HepG2 (cell line): ENCODE measurements around the gene MCFD2. TPM values are rescaled to one million over a fixed set of nuclear protein-coding genes. Genes with fewer than 3 reads are reported as not detected.

Experiments
- BRD4 ChIP-seq: sonication (generic); formaldehyde crosslinking; IDR thresholded peaks from 2 replicates; pipeline ENCODE4 v1.4.0; 2020; ENCODE audit warnings: missing genetic modification reagents
- EED ChIP-seq: sonication (generic); formaldehyde crosslinking; IDR thresholded peaks from 2 replicates; pipeline ENCODE4 v1.5.0; 2020; ENCODE audit warnings: mild to moderate bottlenecking, missing genetic modification reagents
- SNRNP70 ChIP-seq: fragments of 200-400 bp; formaldehyde crosslinking; IDR thresholded peaks from 2 replicates; pipeline ENCODE4 v1.6.1; 2017; ENCODE audit warnings: mild to moderate bottlenecking, low read depth, low read length, moderate library complexity
- ZFP36L2 ChIP-seq: sonication (generic); formaldehyde crosslinking; IDR thresholded peaks from 2 replicates; pipeline ENCODE4 v1.4.0; 2020; ENCODE audit warnings: missing genetic modification reagents
- ZNF10 ChIP-seq: sonication (generic); formaldehyde crosslinking; IDR thresholded peaks from 2 replicates; pipeline ENCODE4 v1.4.0; 2020; ENCODE audit warnings: mild to moderate bottlenecking, low read depth, missing genetic modification reagents, borderline replicate concordance
- ZNF317 ChIP-seq: sonication (generic); formaldehyde crosslinking; IDR thresholded peaks from 2 replicates; pipeline ENCODE4 v1.5.0; 2020; ENCODE audit warnings: mild to moderate bottlenecking, missing genetic modification reagents
- ZNF768 ChIP-seq: sonication (generic); formaldehyde crosslinking; IDR thresholded peaks from 2 replicates; pipeline ENCODE4 v1.4.0; 2020; ENCODE audit warnings: missing genetic modification reagents
- ZNF878 ChIP-seq: sonication (generic); formaldehyde crosslinking; IDR thresholded peaks from 2 replicates; pipeline ENCODE4 v1.8.1; 2023; ENCODE audit warnings: mild to moderate bottlenecking, missing genetic modification reagents, moderate library complexity
- polyA plus RNA-seq, 8 experiments: library from polyadenylated mRNA; depleted of rRNA in 3 of 8; stranded (reverse) in 7 of 8; unstranded in 1 of 8; fragments of >200 nt; fragmentation: Illumina TruSeq in 4 of 8; extraction: Trizol in 4 of 8; gene quantifications; 2 replicates each; pipeline versions ENCODE4 v1.2.1 to v1.2.3, GENCODE V29; 2011 to 2016; ENCODE audit warnings: low read depth in 4 of 8, missing spikeins in 1 of 8, mixed read lengths in 1 of 8; ENCODE audit not compliant: insufficient read depth in 1 of 8
- total RNA-seq, 5 experiments: library from RNA; depleted of rRNA; stranded (reverse); fragments of >200 nt; fragmentation: Illumina TruSeq; extraction: Trizol; gene quantifications; 2 replicates each; pipeline ENCODE4 v1.2.3, GENCODE V29; 2016; ENCODE audit warnings: low read depth in 1 of 5
- TF ChIP-seq, protein P1 (sequence below): sonication (generic); formaldehyde crosslinking; IDR thresholded peaks from 2 replicates; pipeline ENCODE4 v1.4.0; 2020; ENCODE audit warnings: missing genetic modification reagents
- TF ChIP-seq, protein P2 (sequence below): sonication (generic); formaldehyde crosslinking; IDR thresholded peaks from 2 replicates; pipeline ENCODE4 v1.4.0; 2020; ENCODE audit warnings: mild to moderate bottlenecking, missing genetic modification reagents, borderline replicate concordance
- TF ChIP-seq, protein P3 (sequence below): sonication (generic); formaldehyde crosslinking; IDR thresholded peaks from 2 replicates; pipeline ENCODE4 v1.4.0; 2020; ENCODE audit warnings: missing genetic modification reagents, borderline replicate concordance
- TF ChIP-seq, protein P4 (sequence below): fragments of 450-650 bp; IDR thresholded peaks from 2 replicates; pipeline ENCODE4 v1.6.1; 2017; ENCODE audit warnings: mild to moderate bottlenecking
- TF ChIP-seq, protein P5 (sequence below): sonication (generic); formaldehyde crosslinking; IDR thresholded peaks from 2 replicates; pipeline ENCODE4 v1.8.1; 2023; ENCODE audit warnings: mild to moderate bottlenecking, inconsistent platforms, moderate library complexity, missing genetic modification reagents, borderline replicate concordance

Gene MCFD2
- total and polyA plus RNA-seq, 2 of the 13 experiments (the other 11 are each of a cell fraction or from before 2014, with no cell fraction given), result 183 to 232 TPM

DNA sequence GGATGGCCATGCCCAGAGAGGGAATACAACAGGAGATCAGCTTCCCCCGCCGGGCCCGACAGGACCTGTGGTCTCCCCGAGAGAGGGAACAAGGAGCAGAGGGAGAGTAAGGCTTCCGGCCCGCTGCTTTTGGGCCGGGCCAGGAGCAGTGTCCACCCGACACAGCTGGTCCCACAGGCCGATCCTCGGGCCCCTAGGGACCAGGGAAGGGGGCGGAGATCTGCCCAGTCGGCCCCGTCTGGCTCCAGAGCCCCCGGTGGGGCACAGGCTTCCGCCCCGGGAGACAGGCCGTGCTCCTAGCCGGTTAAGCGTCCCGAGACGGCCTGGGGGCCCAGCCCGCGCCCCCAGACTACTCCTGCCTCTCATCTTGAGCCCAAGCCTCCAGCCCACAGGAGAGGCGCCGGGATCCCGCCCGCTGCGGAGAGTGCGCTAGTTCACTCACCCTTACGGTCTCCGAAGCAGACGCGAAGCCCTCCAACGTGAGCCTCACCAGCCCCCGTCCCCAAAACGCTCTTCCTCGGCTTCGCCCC lies at the start of gene MCFD2 (continued):
- TF ChIP-seq, protein P1, sequence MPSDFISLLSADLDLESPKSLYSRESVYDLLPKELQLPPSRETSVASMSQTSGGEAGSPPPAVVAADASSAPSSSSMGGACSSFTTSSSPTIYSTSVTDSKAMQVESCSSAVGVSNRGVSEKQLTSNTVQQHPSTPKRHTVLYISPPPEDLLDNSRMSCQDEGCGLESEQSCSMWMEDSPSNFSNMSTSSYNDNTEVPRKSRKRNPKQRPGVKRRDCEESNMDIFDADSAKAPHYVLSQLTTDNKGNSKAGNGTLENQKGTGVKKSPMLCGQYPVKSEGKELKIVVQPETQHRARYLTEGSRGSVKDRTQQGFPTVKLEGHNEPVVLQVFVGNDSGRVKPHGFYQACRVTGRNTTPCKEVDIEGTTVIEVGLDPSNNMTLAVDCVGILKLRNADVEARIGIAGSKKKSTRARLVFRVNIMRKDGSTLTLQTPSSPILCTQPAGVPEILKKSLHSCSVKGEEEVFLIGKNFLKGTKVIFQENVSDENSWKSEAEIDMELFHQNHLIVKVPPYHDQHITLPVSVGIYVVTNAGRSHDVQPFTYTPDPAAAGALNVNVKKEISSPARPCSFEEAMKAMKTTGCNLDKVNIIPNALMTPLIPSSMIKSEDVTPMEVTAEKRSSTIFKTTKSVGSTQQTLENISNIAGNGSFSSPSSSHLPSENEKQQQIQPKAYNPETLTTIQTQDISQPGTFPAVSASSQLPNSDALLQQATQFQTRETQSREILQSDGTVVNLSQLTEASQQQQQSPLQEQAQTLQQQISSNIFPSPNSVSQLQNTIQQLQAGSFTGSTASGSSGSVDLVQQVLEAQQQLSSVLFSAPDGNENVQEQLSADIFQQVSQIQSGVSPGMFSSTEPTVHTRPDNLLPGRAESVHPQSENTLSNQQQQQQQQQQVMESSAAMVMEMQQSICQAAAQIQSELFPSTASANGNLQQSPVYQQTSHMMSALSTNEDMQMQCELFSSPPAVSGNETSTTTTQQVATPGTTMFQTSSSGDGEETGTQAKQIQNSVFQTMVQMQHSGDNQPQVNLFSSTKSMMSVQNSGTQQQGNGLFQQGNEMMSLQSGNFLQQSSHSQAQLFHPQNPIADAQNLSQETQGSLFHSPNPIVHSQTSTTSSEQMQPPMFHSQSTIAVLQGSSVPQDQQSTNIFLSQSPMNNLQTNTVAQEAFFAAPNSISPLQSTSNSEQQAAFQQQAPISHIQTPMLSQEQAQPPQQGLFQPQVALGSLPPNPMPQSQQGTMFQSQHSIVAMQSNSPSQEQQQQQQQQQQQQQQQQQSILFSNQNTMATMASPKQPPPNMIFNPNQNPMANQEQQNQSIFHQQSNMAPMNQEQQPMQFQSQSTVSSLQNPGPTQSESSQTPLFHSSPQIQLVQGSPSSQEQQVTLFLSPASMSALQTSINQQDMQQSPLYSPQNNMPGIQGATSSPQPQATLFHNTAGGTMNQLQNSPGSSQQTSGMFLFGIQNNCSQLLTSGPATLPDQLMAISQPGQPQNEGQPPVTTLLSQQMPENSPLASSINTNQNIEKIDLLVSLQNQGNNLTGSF (CRISPR knock-in tag), result no peak
- TF ChIP-seq, protein P2, sequence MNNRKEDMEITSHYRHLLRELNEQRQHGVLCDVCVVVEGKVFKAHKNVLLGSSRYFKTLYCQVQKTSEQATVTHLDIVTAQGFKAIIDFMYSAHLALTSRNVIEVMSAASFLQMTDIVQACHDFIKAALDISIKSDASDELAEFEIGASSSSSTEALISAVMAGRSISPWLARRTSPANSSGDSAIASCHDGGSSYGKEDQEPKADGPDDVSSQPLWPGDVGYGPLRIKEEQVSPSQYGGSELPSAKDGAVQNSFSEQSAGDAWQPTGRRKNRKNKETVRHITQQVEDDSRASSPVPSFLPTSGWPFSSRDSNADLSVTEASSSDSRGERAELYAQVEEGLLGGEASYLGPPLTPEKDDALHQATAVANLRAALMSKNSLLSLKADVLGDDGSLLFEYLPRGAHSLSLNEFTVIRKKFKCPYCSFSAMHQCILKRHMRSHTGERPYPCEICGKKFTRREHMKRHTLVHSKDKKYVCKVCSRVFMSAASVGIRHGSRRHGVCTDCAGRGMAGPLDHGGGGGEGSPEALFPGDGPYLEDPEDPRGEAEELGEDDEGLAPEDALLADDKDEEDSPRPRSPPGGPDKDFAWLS, result 0 out of 2 replicates have a peak, but pooled peaks have one; percentile 22
- TF ChIP-seq, protein P3, sequence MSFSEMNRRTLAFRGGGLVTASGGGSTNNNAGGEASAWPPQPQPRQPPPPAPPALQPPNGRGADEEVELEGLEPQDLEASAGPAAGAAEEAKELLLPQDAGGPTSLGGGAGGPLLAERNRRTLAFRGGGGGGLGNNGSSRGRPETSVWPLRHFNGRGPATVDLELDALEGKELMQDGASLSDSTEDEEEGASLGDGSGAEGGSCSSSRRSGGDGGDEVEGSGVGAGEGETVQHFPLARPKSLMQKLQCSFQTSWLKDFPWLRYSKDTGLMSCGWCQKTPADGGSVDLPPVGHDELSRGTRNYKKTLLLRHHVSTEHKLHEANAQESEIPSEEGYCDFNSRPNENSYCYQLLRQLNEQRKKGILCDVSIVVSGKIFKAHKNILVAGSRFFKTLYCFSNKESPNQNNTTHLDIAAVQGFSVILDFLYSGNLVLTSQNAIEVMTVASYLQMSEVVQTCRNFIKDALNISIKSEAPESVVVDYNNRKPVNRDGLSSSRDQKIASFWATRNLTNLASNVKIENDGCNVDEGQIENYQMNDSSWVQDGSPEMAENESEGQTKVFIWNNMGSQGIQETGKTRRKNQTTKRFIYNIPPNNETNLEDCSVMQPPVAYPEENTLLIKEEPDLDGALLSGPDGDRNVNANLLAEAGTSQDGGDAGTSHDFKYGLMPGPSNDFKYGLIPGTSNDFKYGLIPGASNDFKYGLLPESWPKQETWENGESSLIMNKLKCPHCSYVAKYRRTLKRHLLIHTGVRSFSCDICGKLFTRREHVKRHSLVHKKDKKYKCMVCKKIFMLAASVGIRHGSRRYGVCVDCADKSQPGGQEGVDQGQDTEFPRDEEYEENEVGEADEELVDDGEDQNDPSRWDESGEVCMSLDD (CRISPR knock-in tag), result 0 out of 2 replicates have a peak, but pooled peaks have one; percentile 21
- TF ChIP-seq, protein P4, sequence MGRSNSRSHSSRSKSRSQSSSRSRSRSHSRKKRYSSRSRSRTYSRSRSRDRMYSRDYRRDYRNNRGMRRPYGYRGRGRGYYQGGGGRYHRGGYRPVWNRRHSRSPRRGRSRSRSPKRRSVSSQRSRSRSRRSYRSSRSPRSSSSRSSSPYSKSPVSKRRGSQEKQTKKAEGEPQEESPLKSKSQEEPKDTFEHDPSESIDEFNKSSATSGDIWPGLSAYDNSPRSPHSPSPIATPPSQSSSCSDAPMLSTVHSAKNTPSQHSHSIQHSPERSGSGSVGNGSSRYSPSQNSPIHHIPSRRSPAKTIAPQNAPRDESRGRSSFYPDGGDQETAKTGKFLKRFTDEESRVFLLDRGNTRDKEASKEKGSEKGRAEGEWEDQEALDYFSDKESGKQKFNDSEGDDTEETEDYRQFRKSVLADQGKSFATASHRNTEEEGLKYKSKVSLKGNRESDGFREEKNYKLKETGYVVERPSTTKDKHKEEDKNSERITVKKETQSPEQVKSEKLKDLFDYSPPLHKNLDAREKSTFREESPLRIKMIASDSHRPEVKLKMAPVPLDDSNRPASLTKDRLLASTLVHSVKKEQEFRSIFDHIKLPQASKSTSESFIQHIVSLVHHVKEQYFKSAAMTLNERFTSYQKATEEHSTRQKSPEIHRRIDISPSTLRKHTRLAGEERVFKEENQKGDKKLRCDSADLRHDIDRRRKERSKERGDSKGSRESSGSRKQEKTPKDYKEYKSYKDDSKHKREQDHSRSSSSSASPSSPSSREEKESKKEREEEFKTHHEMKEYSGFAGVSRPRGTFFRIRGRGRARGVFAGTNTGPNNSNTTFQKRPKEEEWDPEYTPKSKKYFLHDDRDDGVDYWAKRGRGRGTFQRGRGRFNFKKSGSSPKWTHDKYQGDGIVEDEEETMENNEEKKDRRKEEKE, result no peak
- TF ChIP-seq SNRNP70, result no peak
- TF ChIP-seq ZNF10 (CRISPR knock-in tag), result no peak
- TF ChIP-seq, protein P5, sequence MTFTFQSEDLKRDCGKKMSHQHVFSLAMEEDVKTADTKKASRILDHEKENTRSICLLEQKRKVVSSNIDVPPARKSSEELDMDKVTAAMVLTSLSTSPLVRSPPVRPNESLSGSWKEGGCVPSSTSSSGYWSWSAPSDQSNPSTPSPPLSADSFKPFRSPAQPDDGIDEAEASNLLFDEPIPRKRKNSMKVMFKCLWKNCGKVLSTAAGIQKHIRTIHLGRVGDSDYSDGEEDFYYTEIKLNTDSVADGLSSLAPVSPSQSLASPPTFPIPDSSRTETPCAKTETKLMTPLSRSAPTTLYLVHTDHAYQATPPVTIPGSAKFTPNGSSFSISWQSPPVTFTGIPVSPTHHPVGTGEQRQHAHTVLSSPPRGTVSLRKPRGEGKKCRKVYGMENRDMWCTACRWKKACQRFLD, result no peak
- TF ChIP-seq ZNF317, result peak; percentile 9
- no peak for TF ChIP-seq ZNF878 (CRISPR knock-in tag)
- TF ChIP-seq ZNF768 (CRISPR knock-in tag), result 0 out of 2 replicates have a peak, but pooled peaks have one; percentile 19
- peak; percentile 81 for TF ChIP-seq EED (CRISPR knock-in tag)
- TF ChIP-seq BRD4 (CRISPR knock-in tag), result peak; percentile 21; the same call in 1 of the 2 replicates
- TF ChIP-seq ZFP36L2, result no peak; the same call in 1 of the 2 replicates
